Chondrocyte (in vitro differentiated cells): ENCODE results near the gene C1QTNF1. TPM values are rescaled to one million over a fixed set of nuclear protein-coding genes. Genes with fewer than 3 reads are reported as not detected.

Source experiments
- DNase-seq: peaks from one replicate; pipeline ENCODE4 v3.0.0; 2021; ENCODE audit warnings: mixed read lengths, low spot score
- H3K27ac Mint-ChIP-seq: one replicate; pipeline ENCODE4 v1.8.0; 2021; ENCODE audit warnings: mild to moderate bottlenecking, moderate library complexity, mixed read lengths; ENCODE audit not compliant: unreplicated experiment
- H3K27me3 Mint-ChIP-seq: 2 replicates; pipeline ENCODE4 v1.8.0; 2021; ENCODE audit warnings: low read depth, mixed read lengths
- H3K36me3 Mint-ChIP-seq: 2 replicates; pipeline ENCODE4 v1.8.0; 2021; ENCODE audit warnings: low read depth, mixed read lengths
- H3K4me1 Mint-ChIP-seq: 2 replicates; pipeline ENCODE4 v1.8.0; 2021; ENCODE audit warnings: low read depth, mild to moderate bottlenecking, mixed read lengths
- H3K4me3 Mint-ChIP-seq: one replicate; pipeline ENCODE4 v1.8.0; 2021; ENCODE audit warnings: mild to moderate bottlenecking, moderate library complexity, mixed read lengths; ENCODE audit not compliant: unreplicated experiment
- H3K9me3 Mint-ChIP-seq: 2 replicates; pipeline ENCODE4 v1.8.0; 2021; ENCODE audit warnings: low read depth, mixed read lengths
- CTCF ChIP-seq: fragments of 200-600 bp; sonication (generic); IDR thresholded peaks from 2 replicates; pipeline ENCODE4 v1.5.0; 2021; ENCODE audit warnings: antibody characterized with exemption, mild to moderate bottlenecking, moderate library complexity
- total RNA-seq: library from RNA; stranded (reverse); gene quantifications from 3 replicates; pipeline ENCODE4 v1.2.1, GENCODE V29; 2021

C1QTNF1 gene
- total RNA-seq, 1 donor from 2014 or later: 74.7 TPM

GRCh38 chr17:79080349-79080748 is 56.4 kb downstream of the C1QTNF1 start:
- H3K9me3 Mint-ChIP-seq: no peaks in the 10 kb centered on the region
- no peak for DNase-seq
- peaks cover 8% of the 10 kb centered on the region for H3K4me1 Mint-ChIP-seq
- peaks cover 13% of the 10 kb centered on the region for H3K36me3 Mint-ChIP-seq
- H3K27me3 Mint-ChIP-seq: no peaks in the 10 kb centered on the region
- no peak for TF ChIP-seq CTCF
- H3K4me3 Mint-ChIP-seq: no peak overlapping the region
- H3K27ac Mint-ChIP-seq: no peak overlapping the region

GRCh38 chr17:79080761-79081290 is 56.9 kb downstream of the C1QTNF1 start:
- H3K36me3 Mint-ChIP-seq: peaks cover 14% of the 10 kb centered on the region
- no peak overlapping the region for H3K4me3 Mint-ChIP-seq
- peaks cover 4% of the 10 kb centered on the region for H3K4me1 Mint-ChIP-seq
- DNase-seq: no peak
- no peak overlapping the region for H3K27ac Mint-ChIP-seq
- TF ChIP-seq CTCF: no peak
- no peaks in the 10 kb centered on the region for H3K9me3 Mint-ChIP-seq
- H3K27me3 Mint-ChIP-seq: no peaks in the 10 kb centered on the region

GRCh38 chr17:79081571-79082276 is 57.8 kb downstream of the C1QTNF1 start:
- DNase-seq: no peak
- H3K27ac Mint-ChIP-seq: no peak overlapping the region
- no peak for TF ChIP-seq CTCF
- H3K4me3 Mint-ChIP-seq: no peak overlapping the region
- H3K36me3 Mint-ChIP-seq: peaks cover 15% of the 10 kb centered on the region
- H3K4me1 Mint-ChIP-seq: no peaks in the 10 kb centered on the region
- no peaks in the 10 kb centered on the region for H3K27me3 Mint-ChIP-seq
- H3K9me3 Mint-ChIP-seq: no peaks in the 10 kb centered on the region

- Mint-ChIP-seq H3K4me1 (no peaks in the 10 kb centered on the region), H3K4me3 (no peak overlapping the region), H3K27ac (no peak overlapping the region), H3K36me3 (peaks cover 15% of the 10 kb centered on the region), H3K27me3 (no peaks in the 10 kb centered on the region), H3K9me3 (no peaks in the 10 kb centered on the region)
- peak; percentile 92 for TF ChIP-seq CTCF
- peak; percentile 83 for DNase-seq
These were observed 58.6 kb downstream of the C1QTNF1 start for GRCh38 chr17:79082311-79083190.

GRCh38 chr17:79083191-79083971 is 59.4 kb downstream of the C1QTNF1 start:
- H3K4me3 Mint-ChIP-seq: no peak overlapping the region
- no peak overlapping the region for H3K27ac Mint-ChIP-seq
- no peaks in the 10 kb centered on the region for H3K4me1 Mint-ChIP-seq
- H3K9me3 Mint-ChIP-seq: no peaks in the 10 kb centered on the region
- no peaks in the 10 kb centered on the region for H3K27me3 Mint-ChIP-seq
- DNase-seq: peak; percentile 86
- no peak for TF ChIP-seq CTCF
- peaks cover 15% of the 10 kb centered on the region for H3K36me3 Mint-ChIP-seq
